Endodermal cell (in vitro differentiated cells): Measurements from ENCODE around the gene DCTD. TPM values are rescaled to one million over a fixed set of nuclear protein-coding genes. Genes with fewer than 3 reads are reported as not detected.
A peak's percentile ranks its signal among the peaks of the same experiment; 100 is the strongest.

Experiments used
- DNase-seq: peaks from one replicate; pipeline ENCODE4 v3.0.0-alpha.2; 2017
- H3K27ac ChIP-seq: 2 replicates; pipeline ENCODE4 v1.5.1; 2013; ENCODE audit warnings: mild to moderate bottlenecking, low read depth, low read length, moderate library complexity
- H3K27me3 ChIP-seq: 2 replicates; pipeline ENCODE4 v1.6.1; 2013; ENCODE audit warnings: mild to moderate bottlenecking, low read length, moderate library complexity; ENCODE audit not compliant: insufficient read depth, control insufficient read depth, poor library complexity, severe bottlenecking
- H3K36me3 ChIP-seq: 2 replicates; pipeline ENCODE4 v1.7.0; 2013; ENCODE audit warnings: mild to moderate bottlenecking, low read length, moderate library complexity; ENCODE audit not compliant: control insufficient read depth, insufficient read depth
- H3K4me1 ChIP-seq: one replicate; pipeline ENCODE4 v1.7.0; 2013; ENCODE audit warnings: low read length; ENCODE audit not compliant: control insufficient read depth, insufficient read depth
- H3K4me3 ChIP-seq: 2 replicates; pipeline ENCODE4 v1.5.1; 2013; ENCODE audit warnings: mild to moderate bottlenecking, low read length, moderate library complexity
- H3K9ac ChIP-seq: 2 replicates; pipeline ENCODE4 v1.6.1; 2013; ENCODE audit warnings: mild to moderate bottlenecking, low read length, moderate library complexity; ENCODE audit not compliant: poor library complexity, severe bottlenecking; ENCODE audit errors: extremely low read depth
- H3K9me3 ChIP-seq: 2 replicates; pipeline ENCODE4 v1.6.1; 2013; ENCODE audit warnings: mild to moderate bottlenecking, low read length, moderate library complexity; ENCODE audit not compliant: control insufficient read depth
- H3K27ac Mint-ChIP-seq: 2 replicates; pipeline ENCODE4 v1.8.0; 2020; ENCODE audit warnings: mixed read lengths
- H3K27me3 Mint-ChIP-seq: 2 replicates; pipeline ENCODE4 v1.8.0; 2021; ENCODE audit warnings: mild to moderate bottlenecking, mixed read lengths; ENCODE audit not compliant: insufficient read depth
- H3K36me3 Mint-ChIP-seq: 2 replicates; pipeline ENCODE4 v1.8.0; 2020; ENCODE audit warnings: low read depth, mixed read lengths
- H3K4me1 Mint-ChIP-seq: 2 replicates; pipeline ENCODE4 v1.8.0; 2020; ENCODE audit warnings: mixed read lengths
- H3K4me3 Mint-ChIP-seq: 2 replicates; pipeline ENCODE4 v1.8.0; 2020; ENCODE audit warnings: mild to moderate bottlenecking, moderate library complexity, mixed read lengths
- H3K9me3 Mint-ChIP-seq: 2 replicates; pipeline ENCODE4 v1.8.0; 2020; ENCODE audit warnings: mild to moderate bottlenecking, mixed read lengths
- WGBS, 2 experiments: methylation state at CpG; one replicate each; pipeline versions ENCODE4 v1.1.5 to v1.1.7; 2013; ENCODE audit warnings: missing lambda C conversion rate in 2 of 2, mixed read lengths in 1 of 2; ENCODE audit not compliant: insufficient coverage in 1 of 2, insufficient read length in 1 of 2; 5-methylcytosine and 5-hydroxymethylcytosine counted together
- total RNA-seq, 2 donors: library from RNA; stranded (reverse); fragmentation: NEBNext Ultra II Directional in 1 of 2; extraction: Animal tissue kit (Norgen Biotek cat#: 25700) in 1 of 2; gene quantifications; 2 replicates in 1 of 2; 3 replicates in 1 of 2; pipeline ENCODE4 v1.2.1, GENCODE V29; 2021
- TF ChIP-seq, protein P1 (sequence below): fragments of 200-600 bp; sonication (generic); conservative IDR thresholded peaks from 2 replicates; pipeline ENCODE4 v1.5.0; 2021; ENCODE audit warnings: antibody characterized with exemption, mild to moderate bottlenecking

The DCTD gene
- total RNA-seq, 2 donors from 2014 or later = 104 to 111 TPM

DNA sequence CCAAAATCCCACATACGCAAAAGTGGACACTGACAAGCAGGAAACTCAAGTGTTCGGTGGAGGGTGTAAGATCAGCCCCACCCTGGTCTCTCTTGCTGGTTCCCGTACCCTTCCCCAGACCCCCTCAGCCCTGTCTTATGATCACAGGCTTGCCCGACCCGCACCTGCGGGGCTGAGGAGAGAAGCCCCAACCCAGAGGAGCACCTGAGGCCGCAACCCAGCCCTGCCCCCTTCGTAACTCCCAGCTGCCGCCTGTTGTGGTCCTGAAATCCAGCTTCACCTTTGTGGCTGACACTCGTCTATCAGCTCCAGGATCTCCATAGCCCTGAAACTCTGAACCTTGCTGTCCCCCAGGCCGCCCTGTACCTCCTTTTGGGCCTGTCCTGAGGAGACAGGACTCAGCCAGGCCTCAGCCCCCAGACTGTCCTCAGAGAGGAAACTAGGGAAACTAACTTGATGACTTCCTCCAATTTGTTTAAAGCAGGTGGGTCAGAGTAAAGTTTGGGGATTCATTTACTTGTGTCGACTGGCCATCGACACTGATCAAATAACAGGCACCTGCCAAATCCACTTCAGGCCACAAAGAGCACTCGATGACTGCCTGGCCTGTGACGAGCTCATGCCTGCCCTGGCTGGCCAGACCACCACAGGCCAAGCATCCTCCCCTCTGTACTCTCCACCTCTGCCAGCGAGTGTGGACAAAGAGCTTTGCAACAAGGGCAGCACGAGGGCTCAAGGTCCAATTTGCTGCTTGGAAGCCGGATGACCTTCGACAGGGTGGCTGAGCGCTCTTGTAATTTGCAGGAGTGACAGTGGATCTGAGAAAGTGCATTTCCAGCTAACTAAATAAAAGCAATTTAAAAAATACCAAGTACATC lies 19.3 kb downstream of the DCTD start:
- H3K4me3 Mint-ChIP-seq = no peak overlapping the region
- H3K27ac Mint-ChIP-seq = peak overlapping the region; percentile 74
- H3K9me3 ChIP-seq = no peaks in the 10 kb centered on the region
- no peak overlapping the region for H3K9ac ChIP-seq
- H3K4me3 ChIP-seq = no peak overlapping the region
- peaks cover 8% of the 10 kb centered on the region for H3K4me1 Mint-ChIP-seq
- TF ChIP-seq, protein P1, sequence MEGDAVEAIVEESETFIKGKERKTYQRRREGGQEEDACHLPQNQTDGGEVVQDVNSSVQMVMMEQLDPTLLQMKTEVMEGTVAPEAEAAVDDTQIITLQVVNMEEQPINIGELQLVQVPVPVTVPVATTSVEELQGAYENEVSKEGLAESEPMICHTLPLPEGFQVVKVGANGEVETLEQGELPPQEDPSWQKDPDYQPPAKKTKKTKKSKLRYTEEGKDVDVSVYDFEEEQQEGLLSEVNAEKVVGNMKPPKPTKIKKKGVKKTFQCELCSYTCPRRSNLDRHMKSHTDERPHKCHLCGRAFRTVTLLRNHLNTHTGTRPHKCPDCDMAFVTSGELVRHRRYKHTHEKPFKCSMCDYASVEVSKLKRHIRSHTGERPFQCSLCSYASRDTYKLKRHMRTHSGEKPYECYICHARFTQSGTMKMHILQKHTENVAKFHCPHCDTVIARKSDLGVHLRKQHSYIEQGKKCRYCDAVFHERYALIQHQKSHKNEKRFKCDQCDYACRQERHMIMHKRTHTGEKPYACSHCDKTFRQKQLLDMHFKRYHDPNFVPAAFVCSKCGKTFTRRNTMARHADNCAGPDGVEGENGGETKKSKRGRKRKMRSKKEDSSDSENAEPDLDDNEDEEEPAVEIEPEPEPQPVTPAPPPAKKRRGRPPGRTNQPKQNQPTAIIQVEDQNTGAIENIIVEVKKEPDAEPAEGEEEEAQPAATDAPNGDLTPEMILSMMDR = no peak
- no peaks in the 10 kb centered on the region for H3K9me3 Mint-ChIP-seq
- peaks cover 69% of the 10 kb centered on the region for H3K36me3 ChIP-seq
- no peak for DNase-seq
- no peaks in the 10 kb centered on the region for H3K27me3 ChIP-seq
- H3K27me3 Mint-ChIP-seq = no peaks in the 10 kb centered on the region
- no peak overlapping the region for H3K27ac ChIP-seq
- WGBS, 2 experiments = 93 to 95% methylated on average over 12 to 20 of the region's 20 CpGs
- no peaks in the 10 kb centered on the region for H3K4me1 ChIP-seq
- H3K36me3 Mint-ChIP-seq = peaks cover 67% of the 10 kb centered on the region

DNA sequence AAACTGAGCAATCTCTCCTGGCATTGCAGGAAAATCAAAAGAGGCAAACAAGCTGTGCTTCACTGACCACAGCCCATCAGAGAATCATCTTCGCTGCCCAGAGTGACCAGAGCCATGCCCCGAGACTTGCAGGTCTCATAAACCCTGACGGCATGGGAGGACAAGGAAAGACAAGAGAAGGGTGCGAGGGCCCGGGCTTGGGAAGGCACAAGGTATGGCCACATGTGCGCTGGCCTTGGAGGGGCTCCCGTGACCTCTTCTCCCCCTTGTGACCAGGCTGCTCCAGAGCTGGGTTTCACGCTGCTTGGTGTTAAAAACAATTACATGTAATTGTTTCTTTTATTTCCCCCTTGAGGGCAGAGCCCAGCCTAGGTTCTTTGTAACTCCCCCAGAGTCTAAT lies 20.8 kb downstream of the DCTD start:
- TF ChIP-seq, protein P1 = no peak
- Mint-ChIP-seq H3K9me3 (no peaks in the 10 kb centered on the region), H3K4me3 (no peak overlapping the region), H3K36me3 (peaks cover 74% of the 10 kb centered on the region), H3K4me1 (peaks cover 8% of the 10 kb centered on the region), H3K27ac (no peak overlapping the region), H3K27me3 (no peaks in the 10 kb centered on the region)
- Histone ChIP-seq H3K36me3 (peaks cover 76% of the 10 kb centered on the region), H3K4me3 (no peak overlapping the region), H3K27ac (no peak overlapping the region), H3K27me3 (no peaks in the 10 kb centered on the region), H3K4me1 (no peaks in the 10 kb centered on the region), H3K9ac (no peak overlapping the region), H3K9me3 (no peaks in the 10 kb centered on the region)
- WGBS, 2 experiments = 94 to 96% methylated on average over 5 to 8 of the region's 8 CpGs
- DNase-seq = no peak

DNA sequence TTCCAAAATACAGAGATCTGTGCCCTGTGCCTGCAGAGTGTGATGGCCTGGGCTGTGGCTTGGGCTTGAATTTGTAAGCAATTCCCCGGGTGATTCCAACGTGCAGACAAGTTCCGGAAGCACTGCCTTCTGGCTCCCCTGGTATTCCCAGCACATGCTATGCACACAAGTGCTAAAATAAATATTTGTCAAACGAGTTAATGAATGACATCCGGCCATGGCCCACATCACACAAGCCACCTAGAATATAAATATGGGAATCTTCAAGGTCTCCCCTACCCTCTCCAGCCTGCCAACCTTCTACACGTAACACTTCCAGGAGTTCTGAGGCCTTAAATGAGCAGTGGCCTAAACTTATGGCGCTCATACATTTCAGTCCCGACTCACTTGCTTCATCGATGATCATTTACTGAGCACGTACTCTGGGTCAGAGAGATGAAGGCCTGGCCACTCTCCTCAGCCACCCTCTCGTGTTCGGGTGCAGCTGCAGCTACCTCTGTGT lies 21.3 kb downstream of the DCTD start:
- Mint-ChIP-seq H3K36me3 (peaks cover 74% of the 10 kb centered on the region), H3K4me3 (no peak overlapping the region)
- TF ChIP-seq, protein P1 = no peak

More for the DNA sequence above, 21.3 kb downstream of the DCTD start:
- H3K9me3 ChIP-seq = no peaks in the 10 kb centered on the region
- no peak overlapping the region for H3K9ac ChIP-seq
- Mint-ChIP-seq H3K9me3 (no peaks in the 10 kb centered on the region), H3K4me1 (peaks cover 8% of the 10 kb centered on the region), H3K27me3 (no peaks in the 10 kb centered on the region), H3K27ac (no peak overlapping the region)
- no peaks in the 10 kb centered on the region for H3K4me1 ChIP-seq
- no peak overlapping the region for H3K27ac ChIP-seq
- DNase-seq = no peak
- no peaks in the 10 kb centered on the region for H3K27me3 ChIP-seq
- peaks cover 76% of the 10 kb centered on the region for H3K36me3 ChIP-seq
- 94% methylated on average over 9 to 12 of the region's 12 CpGs for WGBS, 2 experiments
- H3K4me3 ChIP-seq = no peak overlapping the region
